Measurements from ENCODE around the gene B3GAT2.

DNA sequence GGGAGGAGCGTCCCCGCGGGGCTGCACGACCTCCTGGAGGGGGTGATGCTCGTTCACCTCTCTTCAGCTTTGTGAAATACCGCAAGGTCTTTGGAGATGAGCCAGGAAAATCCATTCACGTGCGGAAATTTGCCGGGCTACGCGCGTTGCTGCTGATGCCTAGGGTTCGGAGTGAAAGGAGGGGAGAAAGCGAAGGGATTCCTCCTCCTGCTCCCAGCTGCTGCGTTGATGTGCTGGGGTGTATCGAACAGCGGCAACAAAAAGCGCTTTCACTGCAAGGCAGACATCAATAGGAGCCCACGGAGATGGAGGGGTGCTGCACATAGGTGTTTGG lies 391 bp upstream of the B3GAT2 start:
- TF ChIP-seq CTCF (IDR thresholded peaks at IDR 0.05) (no peak), POLR2A (IDR thresholded peaks at IDR 0.05) (no peak)
